ENCODE results near the gene MRPS16. TPM values are rescaled to one million over a fixed set of nuclear protein-coding genes. Genes with fewer than 3 reads are reported as not detected.
A peak's percentile ranks its signal among the peaks of the same experiment; 100 is the strongest.

Gene MRPS16
- polyA plus RNA-seq, 1 of the 3 experiments (the other 2 are of a cell fraction): 75.5 TPM

DNA sequence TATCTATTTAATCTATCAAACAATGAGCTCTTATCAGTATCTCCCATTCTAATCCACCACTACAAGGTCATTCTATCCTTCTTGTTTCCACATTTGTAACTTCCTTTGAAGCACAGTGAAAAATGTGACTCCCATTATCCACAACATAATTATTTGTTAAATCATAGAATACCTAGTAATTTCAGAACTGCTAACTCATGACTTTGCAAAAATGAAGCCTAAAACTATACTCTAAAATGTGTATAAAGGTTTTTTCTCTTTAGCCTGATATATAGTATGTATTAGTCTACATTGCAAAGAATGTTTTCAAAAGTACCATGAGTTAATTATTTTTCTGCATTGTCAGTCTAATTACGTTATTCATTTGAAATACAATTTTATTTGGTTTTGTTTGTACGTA is 12.0 kb upstream of the MRPS16 start:
- no peaks in the 10 kb centered on the region for H3K9me3 ChIP-seq
- H3K9ac ChIP-seq: no peak overlapping the region
- 0 out of 4 replicates have a peak overlapping the region, but pooled peaks of 1 of the 2 experiments have one; percentile 25 for H3K27ac ChIP-seq (ENCODE audit: low read depth in 2 of 2, low read length in 1 of 2)
- peaks cover 16% of the 10 kb centered on the region for H3F3A ChIP-seq (replicated peaks; ENCODE audit: insufficient read depth)
- no peaks in the 10 kb centered on the region for H3K27me3 ChIP-seq (ENCODE audit: insufficient read depth)
- no peaks in the 10 kb centered on the region for H4K20me1 ChIP-seq (ENCODE audit: insufficient read depth)
- H2AFZ ChIP-seq (ENCODE audit: low read depth): no peak overlapping the region
- H3K79me2 ChIP-seq (ENCODE audit: insufficient read depth): no peaks in the 10 kb centered on the region
- WGBS (ENCODE audit: low lambda C conversion rate): 86% methylated on average over 2 of the region's 2 CpGs
- H3K4me3 ChIP-seq (ENCODE audit: low read depth in 2 of 2, low read length in 1 of 2): no peak overlapping the region
- H3K4me2 ChIP-seq: no peak overlapping the region
- CTCF ChIA-PET: interaction anchor here (0.5 to 2.5 kb wide), 24 partner anchors 8 to 838 kb away, joined by 3 to 18 read pairs (median 5); partner anchors contain the start of genes DNAJC9 and MRPS16
- no peaks in the 10 kb centered on the region for H3K9me2 ChIP-seq
- TF ChIP-seq TCF12 (IDR thresholded peaks at IDR 0.05) (no peak), POLR2AphosphoS5 (IDR thresholded peaks at IDR 0.05; ENCODE audit: low read depth, low read length) (no peak), FOSL2 (IDR thresholded peaks at IDR 0.05; ENCODE audit: borderline replicate concordance, low read depth) (no peak), MEF2A (IDR thresholded peaks at IDR 0.05; ENCODE audit: borderline replicate concordance, low read depth) (no peak), NFIC (IDR thresholded peaks at IDR 0.05; ENCODE audit: borderline replicate concordance) (no peak)
- peaks cover 0 to 15% of the 10 kb centered on the region in 2 experiments; a peak in 2 of 4 replicates for H3K4me1 ChIP-seq (ENCODE audit: control insufficient read depth in 1 of 2, insufficient read depth in 2 of 2, low read depth in 1 of 2, low read length in 1 of 2)
- POLR2A ChIA-PET: no interaction called here
- no peak for DNase-seq
- H3K36me3 ChIP-seq (replicated peaks in 1 of 2; ENCODE audit: control insufficient read depth in 1 of 2, insufficient read depth in 2 of 2, low read length in 1 of 2): no peaks in the 10 kb centered on the region

- H3K4me2 ChIP-seq: peak overlapping the region; percentile 15; the same call in 1 of the 2 replicates
- 7% methylated on average over 1 of the region's 1 CpG for WGBS (ENCODE audit: low lambda C conversion rate)
- H2AFZ ChIP-seq (ENCODE audit: low read depth): no peak overlapping the region
- peaks cover 16% of the 10 kb centered on the region for H3F3A ChIP-seq (replicated peaks; ENCODE audit: insufficient read depth)
- no peaks in the 10 kb centered on the region for H3K27me3 ChIP-seq (ENCODE audit: insufficient read depth)
- peak overlapping the region in 1 of 2 experiments; percentile 42; a peak in 1 of 4 replicates for H3K4me3 ChIP-seq (ENCODE audit: low read depth in 2 of 2, low read length in 1 of 2)
- H3K4me1 ChIP-seq (ENCODE audit: control insufficient read depth in 1 of 2, insufficient read depth in 2 of 2, low read depth in 1 of 2, low read length in 1 of 2): peaks cover 0 to 15% of the 10 kb centered on the region in 2 experiments; a peak in 2 of 4 replicates
- no peaks in the 10 kb centered on the region for H4K20me1 ChIP-seq (ENCODE audit: insufficient read depth)
- peak; percentile 34 for DNase-seq
- peak overlapping the region in 1 of 2 experiments; percentile 25; a peak in 1 of 4 replicates for H3K27ac ChIP-seq (ENCODE audit: low read depth in 2 of 2, low read length in 1 of 2)
- no peaks in the 10 kb centered on the region for H3K9me3 ChIP-seq
- no peak overlapping the region for H3K9ac ChIP-seq
- ChIA-PET POLR2A (no interaction called here), CTCF (interaction anchor here (0.7 to 2.5 kb wide), 30 partner anchors 9 to 383 kb away, joined by 3 to 18 read pairs (median 4); partner anchors contain the start of genes DNAJC9 and MRPS16)
- H3K36me3 ChIP-seq (replicated peaks in 1 of 2; ENCODE audit: control insufficient read depth in 1 of 2, insufficient read depth in 2 of 2, low read length in 1 of 2): no peaks in the 10 kb centered on the region
- H3K79me2 ChIP-seq (ENCODE audit: insufficient read depth): no peaks in the 10 kb centered on the region
- H3K9me2 ChIP-seq: no peaks in the 10 kb centered on the region
- TF ChIP-seq, protein P1, sequence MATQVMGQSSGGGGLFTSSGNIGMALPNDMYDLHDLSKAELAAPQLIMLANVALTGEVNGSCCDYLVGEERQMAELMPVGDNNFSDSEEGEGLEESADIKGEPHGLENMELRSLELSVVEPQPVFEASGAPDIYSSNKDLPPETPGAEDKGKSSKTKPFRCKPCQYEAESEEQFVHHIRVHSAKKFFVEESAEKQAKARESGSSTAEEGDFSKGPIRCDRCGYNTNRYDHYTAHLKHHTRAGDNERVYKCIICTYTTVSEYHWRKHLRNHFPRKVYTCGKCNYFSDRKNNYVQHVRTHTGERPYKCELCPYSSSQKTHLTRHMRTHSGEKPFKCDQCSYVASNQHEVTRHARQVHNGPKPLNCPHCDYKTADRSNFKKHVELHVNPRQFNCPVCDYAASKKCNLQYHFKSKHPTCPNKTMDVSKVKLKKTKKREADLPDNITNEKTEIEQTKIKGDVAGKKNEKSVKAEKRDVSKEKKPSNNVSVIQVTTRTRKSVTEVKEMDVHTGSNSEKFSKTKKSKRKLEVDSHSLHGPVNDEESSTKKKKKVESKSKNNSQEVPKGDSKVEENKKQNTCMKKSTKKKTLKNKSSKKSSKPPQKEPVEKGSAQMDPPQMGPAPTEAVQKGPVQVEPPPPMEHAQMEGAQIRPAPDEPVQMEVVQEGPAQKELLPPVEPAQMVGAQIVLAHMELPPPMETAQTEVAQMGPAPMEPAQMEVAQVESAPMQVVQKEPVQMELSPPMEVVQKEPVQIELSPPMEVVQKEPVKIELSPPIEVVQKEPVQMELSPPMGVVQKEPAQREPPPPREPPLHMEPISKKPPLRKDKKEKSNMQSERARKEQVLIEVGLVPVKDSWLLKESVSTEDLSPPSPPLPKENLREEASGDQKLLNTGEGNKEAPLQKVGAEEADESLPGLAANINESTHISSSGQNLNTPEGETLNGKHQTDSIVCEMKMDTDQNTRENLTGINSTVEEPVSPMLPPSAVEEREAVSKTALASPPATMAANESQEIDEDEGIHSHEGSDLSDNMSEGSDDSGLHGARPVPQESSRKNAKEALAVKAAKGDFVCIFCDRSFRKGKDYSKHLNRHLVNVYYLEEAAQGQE (IDR thresholded peaks at IDR 0.05; ENCODE audit: low read depth, low read length): no peak
- no peak for TF ChIP-seq ELF1 (IDR thresholded peaks at IDR 0.05)
- TF ChIP-seq RXRA (IDR thresholded peaks at IDR 0.05; ENCODE audit: borderline replicate concordance, low read depth): no peak
- no peak for TF ChIP-seq TEAD4 (IDR thresholded peaks at IDR 0.05; ENCODE audit: borderline replicate concordance, insufficient read depth)
- TF ChIP-seq MXI1 (IDR thresholded peaks at IDR 0.05; ENCODE audit: low read depth, low read length): no peak
- no peak for TF ChIP-seq FOXJ3 (CRISPR knock-in tag; IDR thresholded peaks at IDR 0.05)
- TF ChIP-seq NFIC (IDR thresholded peaks at IDR 0.05; ENCODE audit: borderline replicate concordance): peak; percentile 68
- no peak for TF ChIP-seq GABPA (IDR thresholded peaks at IDR 0.05; ENCODE audit: low read depth)
- TF ChIP-seq NRF1 (IDR thresholded peaks at IDR 0.05; ENCODE audit: low read depth, low read length): no peak
- TF ChIP-seq, protein P2, sequence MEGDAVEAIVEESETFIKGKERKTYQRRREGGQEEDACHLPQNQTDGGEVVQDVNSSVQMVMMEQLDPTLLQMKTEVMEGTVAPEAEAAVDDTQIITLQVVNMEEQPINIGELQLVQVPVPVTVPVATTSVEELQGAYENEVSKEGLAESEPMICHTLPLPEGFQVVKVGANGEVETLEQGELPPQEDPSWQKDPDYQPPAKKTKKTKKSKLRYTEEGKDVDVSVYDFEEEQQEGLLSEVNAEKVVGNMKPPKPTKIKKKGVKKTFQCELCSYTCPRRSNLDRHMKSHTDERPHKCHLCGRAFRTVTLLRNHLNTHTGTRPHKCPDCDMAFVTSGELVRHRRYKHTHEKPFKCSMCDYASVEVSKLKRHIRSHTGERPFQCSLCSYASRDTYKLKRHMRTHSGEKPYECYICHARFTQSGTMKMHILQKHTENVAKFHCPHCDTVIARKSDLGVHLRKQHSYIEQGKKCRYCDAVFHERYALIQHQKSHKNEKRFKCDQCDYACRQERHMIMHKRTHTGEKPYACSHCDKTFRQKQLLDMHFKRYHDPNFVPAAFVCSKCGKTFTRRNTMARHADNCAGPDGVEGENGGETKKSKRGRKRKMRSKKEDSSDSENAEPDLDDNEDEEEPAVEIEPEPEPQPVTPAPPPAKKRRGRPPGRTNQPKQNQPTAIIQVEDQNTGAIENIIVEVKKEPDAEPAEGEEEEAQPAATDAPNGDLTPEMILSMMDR (IDR thresholded peaks at IDR 0.05): peak; percentile 78
- no peak for TF ChIP-seq MEF2A (IDR thresholded peaks at IDR 0.05; ENCODE audit: borderline replicate concordance, low read depth)
- peak; percentile 65 for TF ChIP-seq PBX3 (IDR thresholded peaks at IDR 0.05)
- no peak for TF ChIP-seq IRF3 (IDR thresholded peaks at IDR 0.05; ENCODE audit: low read depth, low read length)
- 0 out of 2 replicates have a peak, but pooled peaks have one; percentile 27 for TF ChIP-seq TCF12 (IDR thresholded peaks at IDR 0.05)
- peak; percentile 51; the same call in 1 of the 2 replicates for TF ChIP-seq SMC3 (IDR thresholded peaks at IDR 0.05; ENCODE audit: low read depth, low read length)
- no peak for TF ChIP-seq TAF1 (IDR thresholded peaks at IDR 0.05; ENCODE audit: borderline replicate concordance, low read depth, low read length)
- TF ChIP-seq MAX (IDR thresholded peaks at IDR 0.05; ENCODE audit: low read depth): no peak
Measured at GRCh38 chr10:73263693-73264347, 11.4 kb upstream of the MRPS16 start.

Data from SK-N-SH (cell line).